Muscle layer of colon (tissue), 2 donors: ENCODE measurements around the gene LASP1.
A peak's percentile ranks its signal among the peaks of the same experiment; 100 is the strongest.

Source experiments
- H3K27ac ChIP-seq: one replicate; pipeline ENCODE4 v1.7.0; 2013; ENCODE audit warnings: low read depth, mild to moderate bottlenecking, low read length, moderate library complexity
- H3K27me3 ChIP-seq, 2 donors: one replicate each; pipeline ENCODE4 v1.7.0; 2013; ENCODE audit warnings: low read length in 2 of 2, mild to moderate bottlenecking in 2 of 2; ENCODE audit not compliant: insufficient read depth in 2 of 2, control insufficient read depth in 1 of 2
- H3K36me3 ChIP-seq: one replicate; pipeline ENCODE4 v1.7.0; 2013; ENCODE audit warnings: mild to moderate bottlenecking, low read length; ENCODE audit not compliant: insufficient read depth
- H3K4me1 ChIP-seq: one replicate; pipeline ENCODE4 v1.7.0; 2013; ENCODE audit warnings: mild to moderate bottlenecking, low read length; ENCODE audit not compliant: insufficient read depth
- H3K4me3 ChIP-seq, 2 donors: one replicate each; pipeline ENCODE4 v1.7.0; 2013; ENCODE audit warnings: low read length in 2 of 2, low read depth in 1 of 2, mild to moderate bottlenecking in 1 of 2, moderate library complexity in 1 of 2
- H3K9ac ChIP-seq: one replicate; pipeline ENCODE4 v1.7.0; 2013; ENCODE audit warnings: low read length
- H3K9me3 ChIP-seq: one replicate; pipeline ENCODE4 v1.7.0; 2013; ENCODE audit warnings: mild to moderate bottlenecking, low read length
- donor health status: abdominal sarcoma.
- donor health status: Adenocarcinoma of cecum.

The LASP1 gene

GRCh38 chr17:38872027-38872511 lies 2.2 kb downstream of the LASP1 start:
- no peaks in the 10 kb centered on the region for H3K27me3 ChIP-seq
- peak overlapping the region in 1 of 2 donors; percentile 94 for H3K4me3 ChIP-seq
- H3K27ac ChIP-seq = peak overlapping the region; percentile 83
- H3K4me1 ChIP-seq = peaks cover 59% of the 10 kb centered on the region
- no peaks in the 10 kb centered on the region for H3K36me3 ChIP-seq
- peak overlapping the region; percentile 35 for H3K9ac ChIP-seq
- no peaks in the 10 kb centered on the region for H3K9me3 ChIP-seq

GRCh38 chr17:38872671-38873385 lies 3.0 kb downstream of the LASP1 start:
- Histone ChIP-seq H3K4me1 (peaks cover 67% of the 10 kb centered on the region), H3K4me3 (peak overlapping the region in 1 of 2 donors; percentile 94), H3K9ac (peak overlapping the region; percentile 35)

GRCh38 chr17:38873640-38874380 lies 4.0 kb downstream of the LASP1 start:
- Histone ChIP-seq H3K27ac (peak overlapping the region; percentile 19), H3K4me3 (peak overlapping the region in 1 of 2 donors; percentile 49), H3K9ac (peak overlapping the region; percentile 23), H3K36me3 (peaks cover 12% of the 10 kb centered on the region), H3K27me3 (no peaks in the 10 kb centered on the region), H3K4me1 (peaks cover 66% of the 10 kb centered on the region), H3K9me3 (no peaks in the 10 kb centered on the region)

More at GRCh38 chr17:38872671-38873385, 3.0 kb downstream of the LASP1 start:
- Histone ChIP-seq H3K9me3 (no peaks in the 10 kb centered on the region), H3K36me3 (peaks cover 3% of the 10 kb centered on the region), H3K27me3 (no peaks in the 10 kb centered on the region), H3K27ac (peak overlapping the region; percentile 83)

GRCh38 chr17:38874505-38875400 lies 4.9 kb downstream of the LASP1 start:
- peak overlapping the region; percentile 50 for H3K27ac ChIP-seq
- peak overlapping the region; percentile 23 for H3K9ac ChIP-seq
- peaks cover 12% of the 10 kb centered on the region for H3K36me3 ChIP-seq
- no peaks in the 10 kb centered on the region for H3K27me3 ChIP-seq
- peak overlapping the region in 1 of 2 donors; percentile 49 for H3K4me3 ChIP-seq
- H3K9me3 ChIP-seq = no peaks in the 10 kb centered on the region
- H3K4me1 ChIP-seq = peaks cover 72% of the 10 kb centered on the region

- Histone ChIP-seq H3K27me3 (no peaks in the 10 kb centered on the region), H3K4me3 (peak overlapping the region in 1 of 2 donors; percentile 17), H3K9ac (no peak overlapping the region), H3K9me3 (no peaks in the 10 kb centered on the region), H3K36me3 (peaks cover 17% of the 10 kb centered on the region), H3K27ac (peak overlapping the region; percentile 50), H3K4me1 (peaks cover 80% of the 10 kb centered on the region)
These were observed 5.7 kb downstream of the LASP1 start for GRCh38 chr17:38875477-38876075.

GRCh38 chr17:38877130-38877851 lies 7.4 kb downstream of the LASP1 start:
- peaks cover 21% of the 10 kb centered on the region for H3K36me3 ChIP-seq
- H3K9me3 ChIP-seq = no peaks in the 10 kb centered on the region
- H3K27ac ChIP-seq = peak overlapping the region; percentile 50
- H3K27me3 ChIP-seq = no peaks in the 10 kb centered on the region
- H3K4me1 ChIP-seq = peaks cover 84% of the 10 kb centered on the region
- no peak overlapping the region for H3K9ac ChIP-seq
- H3K4me3 ChIP-seq = no peak overlapping the region

- H3K36me3 ChIP-seq = peaks cover 21% of the 10 kb centered on the region
- peaks cover 80% of the 10 kb centered on the region for H3K4me1 ChIP-seq
- peak overlapping the region; percentile 3 for H3K9ac ChIP-seq
- peak overlapping the region; percentile 81 for H3K27ac ChIP-seq
- H3K27me3 ChIP-seq = no peaks in the 10 kb centered on the region
- H3K4me3 ChIP-seq = peak overlapping the region in 1 of 2 donors; percentile 29
- no peaks in the 10 kb centered on the region for H3K9me3 ChIP-seq
These were observed 10.2 kb downstream of the LASP1 start for GRCh38 chr17:38879878-38880665.

- H3K9me3 ChIP-seq = no peaks in the 10 kb centered on the region
- no peaks in the 10 kb centered on the region for H3K27me3 ChIP-seq
- H3K9ac ChIP-seq = no peak overlapping the region
- H3K4me1 ChIP-seq = peaks cover 88% of the 10 kb centered on the region
- H3K4me3 ChIP-seq = peak overlapping the region in 1 of 2 donors; percentile 2
- H3K27ac ChIP-seq = peak overlapping the region; percentile 81
- H3K36me3 ChIP-seq = peaks cover 21% of the 10 kb centered on the region
These were observed 11.8 kb downstream of the LASP1 start for GRCh38 chr17:38881600-38882191.

GRCh38 chr17:38882870-38883269 lies 13.0 kb downstream of the LASP1 start:
- Histone ChIP-seq H3K4me1 (peaks cover 87% of the 10 kb centered on the region), H3K4me3 (peak overlapping the region in 1 of 2 donors; percentile 8), H3K36me3 (peaks cover 18% of the 10 kb centered on the region), H3K27me3 (no peaks in the 10 kb centered on the region), H3K9ac (no peak overlapping the region), H3K27ac (peak overlapping the region; percentile 56), H3K9me3 (no peaks in the 10 kb centered on the region)
